HG03025 (cell line): ENCODE data around the gene PPP4R2.

Source experiments
- ATAC-seq: cut with Tn5 transposase; IDR thresholded peaks from one replicate; pipeline ENCODE4 v1.9.1; 2021; ENCODE audit warnings: mild to moderate bottlenecking, moderate library complexity; ENCODE audit not compliant: unreplicated experiment, low FRiP score

The PPP4R2 gene

DNA sequence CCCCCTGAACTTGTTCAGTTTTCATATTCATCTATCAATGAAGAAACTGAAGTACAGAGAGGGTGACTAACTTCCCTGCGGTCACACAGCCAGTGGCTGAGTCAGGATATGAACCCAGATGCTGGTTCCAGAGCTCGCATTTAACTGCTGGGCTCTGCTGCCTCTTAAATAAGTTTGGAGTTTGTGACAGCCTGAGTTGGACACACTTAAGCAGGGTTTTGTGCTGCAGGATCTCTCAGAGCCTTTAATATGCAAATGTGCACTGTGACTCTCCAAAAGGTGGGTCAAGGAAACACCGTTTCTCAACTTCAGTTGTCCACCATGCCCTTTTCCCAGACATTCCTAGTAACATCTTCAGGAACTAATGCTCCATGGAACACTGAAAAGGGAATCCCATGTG is 110.6 kb downstream of the PPP4R2 start:
- ATAC-seq = no peak

- no peak for ATAC-seq
Observed at GRCh38 chr3:73107676-73108187, 111.1 kb downstream of the PPP4R2 start.

DNA sequence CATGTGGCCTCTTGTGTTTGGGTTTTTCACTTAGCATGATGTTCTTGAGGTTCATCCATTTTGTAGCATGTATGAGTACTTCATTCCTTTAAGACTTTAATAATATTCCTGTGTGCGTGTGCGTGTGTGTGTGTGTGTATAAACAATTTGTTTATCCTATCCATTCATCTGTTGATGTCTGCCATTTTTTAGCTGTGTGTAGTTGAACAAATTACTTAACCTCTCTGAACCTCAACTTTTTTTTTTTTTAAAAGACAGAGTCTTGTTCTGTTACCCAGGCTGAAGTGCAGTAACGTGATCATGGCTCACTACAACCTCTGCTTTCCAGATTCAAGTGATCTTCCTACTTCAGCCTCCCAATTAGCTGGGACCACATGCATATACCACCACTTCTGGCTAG is 112.1 kb downstream of the PPP4R2 start:
- ATAC-seq = no peak

- ATAC-seq = no peak
Observed at GRCh38 chr3:73110530-73110929, 113.9 kb downstream of the PPP4R2 start.

- no peak for ATAC-seq
Observed at GRCh38 chr3:73114711-73115110, 118.1 kb downstream of the PPP4R2 start.

DNA sequence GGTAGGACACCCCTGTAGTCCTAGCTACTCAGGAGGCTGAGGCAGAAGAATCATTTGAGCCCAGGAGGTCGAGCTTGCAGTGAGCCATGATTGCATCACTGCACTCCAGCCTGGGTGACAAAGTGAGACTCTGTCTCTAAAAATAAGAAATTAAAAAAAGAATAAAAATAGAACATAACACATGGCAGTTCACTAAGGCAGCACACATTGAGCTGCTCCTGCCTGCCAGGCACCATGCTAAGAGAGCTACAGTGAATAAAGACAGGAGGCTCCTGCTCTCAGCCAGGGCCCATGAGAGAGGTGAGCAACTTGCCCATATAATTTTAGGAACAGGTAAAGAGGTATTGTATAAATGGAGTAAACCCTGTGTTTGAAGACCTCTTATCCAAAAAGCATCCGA is 119.2 kb downstream of the PPP4R2 start:
- no peak for ATAC-seq
